Skeletal muscle satellite cell (primary cell): ENCODE measurements around the gene SEMA6A.

Experiments
- H3K27me3 ChIP-seq: 2 replicates; pipeline ENCODE4 v1.7.0; 2013; ENCODE audit warnings: low read length; ENCODE audit not compliant: control insufficient read depth, insufficient read depth
- H3K36me3 ChIP-seq: 2 replicates; pipeline ENCODE4 v1.7.0; 2013; ENCODE audit warnings: mild to moderate bottlenecking, control low read depth, low read length; ENCODE audit not compliant: insufficient read depth
- H3K4me1 ChIP-seq: 2 replicates; pipeline ENCODE4 v1.7.0; 2013; ENCODE audit warnings: low read length; ENCODE audit not compliant: control insufficient read depth, insufficient read depth
- H3K4me2 ChIP-seq: 2 replicates; pipeline ENCODE4 v1.7.0; 2013; ENCODE audit warnings: mild to moderate bottlenecking, low read length
- H3K4me3 ChIP-seq: 2 replicates; pipeline ENCODE4 v1.7.0; 2013; ENCODE audit warnings: low read length
- H3K9ac ChIP-seq: 2 replicates; pipeline ENCODE4 v1.7.0; 2013; ENCODE audit warnings: mild to moderate bottlenecking, low read depth, low read length, moderate library complexity
- H3K9me3 ChIP-seq: replicated peaks from 2 replicates; pipeline ENCODE4 v1.7.0; 2013; ENCODE audit warnings: mild to moderate bottlenecking, control low read depth, low read length

Gene SEMA6A

DNA sequence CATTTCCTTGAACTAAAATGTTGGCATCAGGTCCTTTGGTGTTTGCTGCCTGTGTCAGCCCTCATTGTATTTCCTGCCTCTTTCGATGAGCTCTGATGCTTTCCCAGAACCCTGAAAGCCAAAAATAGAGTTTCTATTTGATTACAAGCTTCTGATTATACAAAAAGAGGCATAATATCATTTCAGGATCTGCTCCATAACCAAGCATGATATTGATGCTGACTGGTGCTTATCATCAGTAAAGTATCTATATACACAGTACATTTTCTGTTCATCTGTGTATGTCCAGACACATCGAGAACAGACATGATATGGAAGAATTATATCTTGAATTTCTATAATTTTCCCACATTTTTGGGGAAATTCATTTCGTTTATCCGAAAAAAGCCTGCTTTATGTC lies 58.6 kb downstream of the SEMA6A start:
- Histone ChIP-seq H3K4me3 (no peak overlapping the region), H3K4me1 (no peaks in the 10 kb centered on the region), H3K36me3 (no peaks in the 10 kb centered on the region), H3K4me2 (no peak overlapping the region), H3K9me3 (no peaks in the 10 kb centered on the region), H3K9ac (no peak overlapping the region), H3K27me3 (no peaks in the 10 kb centered on the region)

DNA sequence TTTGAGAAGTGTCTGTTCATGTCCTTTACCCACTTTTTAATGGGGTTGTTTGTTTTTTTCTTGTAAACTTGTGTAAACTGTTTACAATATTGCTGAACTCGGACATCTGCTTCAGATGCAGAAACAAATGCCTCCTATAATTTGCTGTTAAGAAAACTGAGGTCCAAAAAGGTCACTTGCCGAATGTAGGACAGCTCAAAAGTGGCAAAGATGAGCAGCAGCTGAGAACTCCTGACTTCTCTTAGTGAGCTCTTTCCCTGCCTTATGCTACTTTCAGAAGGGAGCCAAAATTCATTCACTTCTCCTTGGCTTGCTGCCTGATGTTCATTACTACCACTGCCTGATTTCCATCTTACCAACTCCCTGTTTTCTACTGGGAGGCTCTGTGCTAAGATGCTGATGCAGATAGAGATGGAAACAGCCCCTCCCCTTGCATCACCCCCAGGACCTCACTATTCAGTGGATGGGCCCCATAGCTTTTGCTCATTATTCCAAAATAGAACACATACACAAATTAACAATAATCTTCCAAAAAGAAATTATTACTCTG lies 60.1 kb downstream of the SEMA6A start:
- Histone ChIP-seq H3K4me3 (no peak overlapping the region), H3K4me2 (no peak overlapping the region), H3K9me3 (no peaks in the 10 kb centered on the region), H3K4me1 (no peaks in the 10 kb centered on the region), H3K27me3 (no peaks in the 10 kb centered on the region), H3K9ac (no peak overlapping the region), H3K36me3 (no peaks in the 10 kb centered on the region)

DNA sequence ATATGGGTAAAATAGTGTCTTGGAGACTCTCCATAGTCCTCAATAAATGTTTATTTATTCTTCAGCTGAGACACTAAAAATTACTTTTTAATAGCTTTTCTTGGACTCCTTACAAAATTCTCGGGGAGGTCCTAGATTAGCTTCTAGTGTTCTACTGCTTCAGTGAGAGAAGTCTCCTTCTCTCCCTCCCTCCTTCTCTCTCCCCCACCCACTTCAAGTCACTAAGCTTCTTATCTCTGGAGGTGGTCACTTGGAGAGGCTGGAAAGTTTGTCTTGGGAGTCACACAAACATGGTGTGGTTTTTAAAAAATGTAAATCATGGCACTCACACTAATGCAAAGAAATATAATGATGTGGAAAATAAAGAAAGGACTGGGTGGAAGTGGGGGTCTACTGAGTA lies 64.1 kb downstream of the SEMA6A start:
- no peak overlapping the region for H3K4me2 ChIP-seq
- no peaks in the 10 kb centered on the region for H3K27me3 ChIP-seq
- H3K4me3 ChIP-seq = no peak overlapping the region
- no peaks in the 10 kb centered on the region for H3K36me3 ChIP-seq
- H3K4me1 ChIP-seq = no peaks in the 10 kb centered on the region
- H3K9ac ChIP-seq = no peak overlapping the region
- H3K9me3 ChIP-seq = no peaks in the 10 kb centered on the region

GRCh38 chr5:116509483-116510244 lies 65.0 kb downstream of the SEMA6A start:
- Histone ChIP-seq H3K4me3 (no peak overlapping the region), H3K4me1 (no peaks in the 10 kb centered on the region)

DNA sequence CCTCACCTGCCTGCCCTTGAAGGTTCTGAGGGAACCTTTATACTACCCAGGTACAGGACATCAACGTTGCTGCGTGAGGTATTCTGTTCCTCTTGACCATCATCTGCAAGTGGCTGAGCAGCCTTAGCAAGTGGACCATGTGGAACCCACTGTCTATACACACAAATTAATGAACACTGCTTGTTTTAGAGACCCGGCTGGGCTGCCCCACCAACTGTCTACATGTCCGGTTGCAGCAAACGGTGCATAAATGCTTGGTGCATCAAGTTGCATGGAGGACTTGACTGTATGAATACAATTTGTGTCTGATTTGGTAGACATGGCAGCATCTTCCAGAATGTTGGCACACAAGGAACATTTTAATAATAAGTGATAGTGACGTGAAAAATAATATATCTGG lies 65.8 kb downstream of the SEMA6A start:
- Histone ChIP-seq H3K4me3 (no peak overlapping the region), H3K9ac (no peak overlapping the region), H3K4me1 (no peaks in the 10 kb centered on the region), H3K9me3 (no peaks in the 10 kb centered on the region), H3K4me2 (no peak overlapping the region), H3K36me3 (no peaks in the 10 kb centered on the region), H3K27me3 (no peaks in the 10 kb centered on the region)

More at GRCh38 chr5:116509483-116510244, 65.0 kb downstream of the SEMA6A start:
- Histone ChIP-seq H3K4me2 (no peak overlapping the region), H3K9me3 (no peaks in the 10 kb centered on the region), H3K36me3 (no peaks in the 10 kb centered on the region), H3K27me3 (no peaks in the 10 kb centered on the region), H3K9ac (no peak overlapping the region)

DNA sequence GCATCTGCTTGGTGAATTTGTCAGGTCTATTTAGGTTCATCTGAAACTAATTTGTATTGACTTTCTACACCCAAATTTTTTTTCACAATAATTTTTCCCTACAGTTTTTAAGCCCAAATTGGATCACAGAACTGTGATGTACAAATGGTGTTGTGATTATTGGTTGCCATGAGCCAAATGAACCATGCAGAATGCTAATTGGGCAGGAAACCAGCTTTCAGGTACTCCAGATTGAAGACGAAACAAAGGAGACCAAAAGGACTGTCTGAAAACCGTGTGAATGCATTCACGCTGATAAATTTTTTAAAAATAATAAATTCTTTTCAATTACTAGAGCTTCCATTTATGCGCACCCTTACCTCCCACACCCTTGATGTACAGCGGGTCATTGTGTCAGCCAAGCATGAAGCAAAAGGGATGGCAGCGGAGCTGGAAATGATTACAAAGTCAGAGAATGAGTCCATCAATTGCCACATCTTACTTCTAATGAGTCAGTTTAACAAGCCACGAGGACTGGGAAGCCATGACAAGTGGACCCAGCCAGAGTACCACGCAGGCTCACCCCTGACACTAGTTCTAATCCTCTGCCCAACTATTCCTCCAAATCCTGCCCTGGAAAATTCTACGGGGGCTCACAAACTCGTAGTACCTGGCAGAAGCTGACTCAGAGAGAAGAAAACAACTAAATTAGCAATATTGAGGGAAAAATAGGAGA lies 66.5 kb downstream of the SEMA6A start:
- Histone ChIP-seq H3K9me3 (no peaks in the 10 kb centered on the region), H3K9ac (no peak overlapping the region), H3K4me2 (no peak overlapping the region), H3K27me3 (no peaks in the 10 kb centered on the region), H3K36me3 (no peaks in the 10 kb centered on the region), H3K4me3 (no peak overlapping the region), H3K4me1 (no peaks in the 10 kb centered on the region)

GRCh38 chr5:116507051-116507537 lies 67.5 kb downstream of the SEMA6A start:
- Histone ChIP-seq H3K4me1 (peaks cover 7% of the 10 kb centered on the region), H3K4me2 (no peak overlapping the region), H3K27me3 (no peaks in the 10 kb centered on the region), H3K9me3 (no peaks in the 10 kb centered on the region), H3K36me3 (no peaks in the 10 kb centered on the region), H3K9ac (no peak overlapping the region), H3K4me3 (no peak overlapping the region)

DNA sequence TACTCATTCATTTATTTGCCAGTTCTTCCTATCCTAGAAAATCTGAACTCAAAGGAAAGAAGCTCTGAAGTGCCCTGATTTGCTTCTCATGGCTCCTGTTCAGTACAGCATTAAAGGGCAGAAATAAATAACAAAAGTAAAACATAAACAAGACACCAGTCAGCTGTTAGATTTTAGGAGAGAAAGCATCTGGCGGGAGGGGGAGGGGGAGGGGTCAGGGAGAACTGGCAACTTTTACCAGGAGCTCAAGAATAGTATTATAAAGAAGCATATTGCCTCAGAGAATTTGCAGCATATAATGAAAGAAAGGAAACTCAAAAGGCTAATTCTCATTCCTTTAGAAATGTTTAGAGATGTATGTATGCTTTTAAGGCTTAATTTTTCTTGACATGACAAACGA lies 68.1 kb downstream of the SEMA6A start:
- Histone ChIP-seq H3K4me3 (no peak overlapping the region), H3K9me3 (no peaks in the 10 kb centered on the region), H3K9ac (no peak overlapping the region), H3K36me3 (no peaks in the 10 kb centered on the region), H3K27me3 (no peaks in the 10 kb centered on the region), H3K4me2 (no peak overlapping the region), H3K4me1 (peaks cover 8% of the 10 kb centered on the region)

- Histone ChIP-seq H3K9me3 (no peaks in the 10 kb centered on the region), H3K36me3 (no peaks in the 10 kb centered on the region), H3K4me3 (no peak overlapping the region), H3K27me3 (no peaks in the 10 kb centered on the region), H3K4me2 (no peak overlapping the region), H3K9ac (no peak overlapping the region), H3K4me1 (peaks cover 8% of the 10 kb centered on the region)
Observed at GRCh38 chr5:116504593-116505166, 69.9 kb downstream of the SEMA6A start.

- Histone ChIP-seq H3K27me3 (no peaks in the 10 kb centered on the region), H3K9ac (no peak overlapping the region), H3K4me1 (peaks cover 8% of the 10 kb centered on the region), H3K4me3 (no peak overlapping the region), H3K9me3 (no peaks in the 10 kb centered on the region), H3K36me3 (no peaks in the 10 kb centered on the region), H3K4me2 (no peak overlapping the region)
Observed at GRCh38 chr5:116502616-116503015, 72.0 kb downstream of the SEMA6A start.

GRCh38 chr5:116502138-116502537 lies 72.5 kb downstream of the SEMA6A start:
- Histone ChIP-seq H3K27me3 (no peaks in the 10 kb centered on the region), H3K9me3 (no peaks in the 10 kb centered on the region), H3K4me3 (no peak overlapping the region), H3K9ac (no peak overlapping the region), H3K4me1 (peaks cover 8% of the 10 kb centered on the region), H3K4me2 (no peak overlapping the region), H3K36me3 (no peaks in the 10 kb centered on the region)
